PFSK-1 (cell line): ENCODE measurements around the gene PRSS56.

Experiments
- FOXP2 ChIP-seq: optimal IDR thresholded peaks from 2 replicates; pipeline ENCODE3; 2011; ENCODE audit warnings: borderline replicate concordance, control low read depth, inconsistent platforms; ENCODE audit not compliant: insufficient read depth; ENCODE audit errors: extremely low read length, extremely low read depth
- POLR2AphosphoS5 ChIP-seq: IDR thresholded peaks from 2 replicates; pipeline ENCODE4 v1.6.1; 2012; ENCODE audit warnings: low read depth, mild to moderate bottlenecking, control low read depth, low read length, moderate library complexity
- SIN3A ChIP-seq: IDR thresholded peaks from 2 replicates; pipeline ENCODE4 v1.6.1; 2012; ENCODE audit warnings: mild to moderate bottlenecking, low read length, moderate library complexity, borderline replicate concordance; ENCODE audit not compliant: insufficient read depth
- TAF1 ChIP-seq: IDR thresholded peaks from 2 replicates; pipeline ENCODE4 v1.6.1; 2012; ENCODE audit warnings: low read length, control low read depth, borderline replicate concordance; ENCODE audit not compliant: insufficient read depth
- TF ChIP-seq, protein P1 (sequence below), 2 experiments: IDR thresholded peaks; 2 replicates each; pipeline versions ENCODE4 v1.6.1 to v1.8.0; 2011 to 2012; ENCODE audit warnings: low read depth in 2 of 2, low read length in 2 of 2, control low read depth in 1 of 2, inconsistent platforms in 1 of 2, mild to moderate bottlenecking in 1 of 2, moderate library complexity in 1 of 2; ENCODE audit not compliant: insufficient read depth in 1 of 2

The PRSS56 gene

DNA sequence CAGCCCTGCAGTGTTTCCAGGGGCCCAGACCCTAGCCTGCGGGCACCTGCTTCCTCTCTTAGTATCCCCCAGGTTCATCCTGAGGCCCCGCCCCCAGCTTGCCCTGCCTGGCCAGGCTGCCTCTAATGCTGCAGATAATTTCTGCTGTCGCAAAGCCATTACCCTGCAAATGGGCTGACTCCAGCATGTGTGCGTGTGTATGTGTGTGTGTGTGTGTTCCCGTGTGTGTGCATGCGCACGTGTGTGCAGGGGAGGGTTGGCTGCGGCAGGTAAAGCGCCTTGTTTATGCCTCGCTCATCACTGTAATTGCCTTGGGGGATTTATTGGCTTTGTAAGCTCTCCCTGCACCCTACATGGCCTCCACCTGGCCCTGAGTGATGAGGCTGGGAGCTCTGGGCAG is 7.6 kb upstream of the PRSS56 start:
- TF ChIP-seq TAF1 (no peak), FOXP2 (no peak), SIN3A (no peak), POLR2AphosphoS5 (no peak)
- TF ChIP-seq, protein P1, sequence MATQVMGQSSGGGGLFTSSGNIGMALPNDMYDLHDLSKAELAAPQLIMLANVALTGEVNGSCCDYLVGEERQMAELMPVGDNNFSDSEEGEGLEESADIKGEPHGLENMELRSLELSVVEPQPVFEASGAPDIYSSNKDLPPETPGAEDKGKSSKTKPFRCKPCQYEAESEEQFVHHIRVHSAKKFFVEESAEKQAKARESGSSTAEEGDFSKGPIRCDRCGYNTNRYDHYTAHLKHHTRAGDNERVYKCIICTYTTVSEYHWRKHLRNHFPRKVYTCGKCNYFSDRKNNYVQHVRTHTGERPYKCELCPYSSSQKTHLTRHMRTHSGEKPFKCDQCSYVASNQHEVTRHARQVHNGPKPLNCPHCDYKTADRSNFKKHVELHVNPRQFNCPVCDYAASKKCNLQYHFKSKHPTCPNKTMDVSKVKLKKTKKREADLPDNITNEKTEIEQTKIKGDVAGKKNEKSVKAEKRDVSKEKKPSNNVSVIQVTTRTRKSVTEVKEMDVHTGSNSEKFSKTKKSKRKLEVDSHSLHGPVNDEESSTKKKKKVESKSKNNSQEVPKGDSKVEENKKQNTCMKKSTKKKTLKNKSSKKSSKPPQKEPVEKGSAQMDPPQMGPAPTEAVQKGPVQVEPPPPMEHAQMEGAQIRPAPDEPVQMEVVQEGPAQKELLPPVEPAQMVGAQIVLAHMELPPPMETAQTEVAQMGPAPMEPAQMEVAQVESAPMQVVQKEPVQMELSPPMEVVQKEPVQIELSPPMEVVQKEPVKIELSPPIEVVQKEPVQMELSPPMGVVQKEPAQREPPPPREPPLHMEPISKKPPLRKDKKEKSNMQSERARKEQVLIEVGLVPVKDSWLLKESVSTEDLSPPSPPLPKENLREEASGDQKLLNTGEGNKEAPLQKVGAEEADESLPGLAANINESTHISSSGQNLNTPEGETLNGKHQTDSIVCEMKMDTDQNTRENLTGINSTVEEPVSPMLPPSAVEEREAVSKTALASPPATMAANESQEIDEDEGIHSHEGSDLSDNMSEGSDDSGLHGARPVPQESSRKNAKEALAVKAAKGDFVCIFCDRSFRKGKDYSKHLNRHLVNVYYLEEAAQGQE (IDR thresholded peaks at IDR 0.05; ENCODE audit: insufficient read depth in 1 of 2, low read depth in 2 of 2, low read length in 2 of 2): no peak

DNA sequence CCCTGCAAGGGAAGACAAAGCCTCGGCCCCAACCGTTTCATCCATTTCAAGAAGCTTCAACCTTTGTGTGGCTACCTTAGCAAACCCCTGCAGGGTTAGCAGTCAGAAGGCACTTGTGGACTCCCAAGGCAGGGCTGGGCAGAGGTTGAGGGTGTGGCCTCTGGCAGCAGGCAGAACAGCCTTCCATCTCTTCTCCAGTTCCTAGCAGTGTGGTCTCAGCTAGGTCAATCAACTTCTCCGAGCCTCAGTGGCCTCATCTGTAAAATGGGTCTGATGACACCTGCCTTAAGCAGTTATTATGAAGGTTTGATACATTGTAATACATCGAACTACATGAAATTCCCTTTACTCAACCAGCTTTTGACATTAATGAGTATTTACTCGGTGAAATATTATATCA is 6.8 kb upstream of the PRSS56 start:
- TF ChIP-seq TAF1 (no peak), FOXP2 (no peak), POLR2AphosphoS5 (no peak), SIN3A (no peak)
- TF ChIP-seq, protein P1 (IDR thresholded peaks at IDR 0.05; ENCODE audit: insufficient read depth in 1 of 2, low read depth in 2 of 2, low read length in 2 of 2): no peak

DNA sequence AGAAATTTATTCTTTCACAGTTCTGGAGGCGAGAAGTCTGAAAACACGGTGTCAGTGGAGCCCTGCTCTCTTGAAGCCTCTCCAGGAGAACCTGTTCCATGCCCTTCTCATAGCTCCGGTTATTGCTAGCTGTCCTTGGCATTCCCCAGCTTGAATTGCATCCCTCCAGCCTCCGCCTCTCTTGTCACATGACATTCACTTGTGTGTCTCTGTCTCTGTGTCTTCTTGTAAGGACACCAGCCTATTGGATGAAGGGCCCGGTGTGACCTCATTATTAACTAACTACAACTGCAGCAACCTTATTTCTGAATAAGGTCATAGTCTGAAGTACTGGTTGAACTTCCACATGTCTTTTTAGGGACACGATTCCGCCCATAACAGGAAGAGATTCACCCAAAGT is 4.5 kb upstream of the PRSS56 start:
- TF ChIP-seq TAF1: no peak
- TF ChIP-seq FOXP2: no peak
- TF ChIP-seq, protein P1 (IDR thresholded peaks at IDR 0.05; ENCODE audit: insufficient read depth in 1 of 2, low read depth in 2 of 2, low read length in 2 of 2): no peak
- no peak for TF ChIP-seq SIN3A
- no peak for TF ChIP-seq POLR2AphosphoS5

DNA sequence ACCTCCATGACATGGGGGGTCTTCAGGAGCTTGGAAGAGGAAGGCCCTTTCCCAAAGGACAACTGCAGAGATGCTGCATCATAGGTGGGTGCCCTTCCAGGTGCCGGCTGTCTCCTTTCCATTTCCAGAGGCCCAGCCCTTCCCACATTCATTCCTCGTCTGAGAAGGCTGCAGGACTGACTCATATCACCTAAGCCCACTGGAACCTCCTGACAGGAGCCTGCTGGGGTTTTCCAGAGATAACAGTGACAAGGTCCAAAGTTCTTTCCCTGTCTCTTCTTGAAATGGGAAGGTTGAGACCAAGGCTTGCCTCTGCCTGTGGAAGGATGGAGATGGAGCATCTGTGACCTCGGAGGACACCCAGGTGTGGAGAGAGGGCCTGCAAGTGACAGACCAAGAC is 3.6 kb upstream of the PRSS56 start:
- TF ChIP-seq POLR2AphosphoS5 (no peak), FOXP2 (no peak), SIN3A (no peak), TAF1 (no peak)
- TF ChIP-seq, protein P1 (IDR thresholded peaks at IDR 0.05; ENCODE audit: insufficient read depth in 1 of 2, low read depth in 2 of 2, low read length in 2 of 2): no peak

DNA sequence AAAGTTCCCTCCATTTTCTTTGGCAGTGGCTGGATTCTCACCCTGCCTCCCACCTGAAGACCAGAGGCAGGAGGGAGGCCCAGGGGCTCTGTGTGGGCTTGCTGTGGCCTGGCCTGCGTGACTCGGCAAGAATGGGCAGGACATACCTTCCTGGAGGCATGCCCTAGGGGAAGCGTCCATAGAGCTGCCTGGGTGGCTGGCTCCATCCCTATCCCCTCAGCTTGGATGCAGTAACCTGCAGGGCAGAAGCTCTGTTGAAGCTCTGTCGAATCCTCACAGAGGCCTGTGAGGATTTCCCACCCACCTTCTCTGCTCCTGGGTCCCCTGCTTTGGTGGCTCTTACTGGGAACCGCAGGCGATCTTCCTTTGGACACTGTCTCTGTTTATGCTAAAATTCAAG is 1.3 kb upstream of the PRSS56 start:
- TF ChIP-seq FOXP2 (no peak), POLR2AphosphoS5 (no peak), SIN3A (no peak), TAF1 (no peak)
- TF ChIP-seq, protein P1 (IDR thresholded peaks at IDR 0.05; ENCODE audit: insufficient read depth in 1 of 2, low read depth in 2 of 2, low read length in 2 of 2): no peak
